WTC11 (cell line): ENCODE results near the gene COG8.

Experiments
- CTCF ChIP-seq: fragments of 200-600 bp; IDR thresholded peaks from 2 replicates; pipeline ENCODE4 v1.8.0; 2022; ENCODE audit warnings: antibody characterized with exemption
- RELA ChIP-seq: sonication (generic); formaldehyde crosslinking; IDR thresholded peaks from 2 replicates; pipeline ENCODE4 v1.8.1; 2022; ENCODE audit warnings: missing genetic modification reagents, mild to moderate bottlenecking, borderline replicate concordance

- TF ChIP-seq CTCF (no peak), RELA (CRISPR knock-in tag) (no peak)
Measured at GRCh38 chr16:69323415-69323814, 15.9 kb downstream of the COG8 start.
